OCI-LY1 (cell line): ENCODE data around the gene UBTD2.

Experiments used
- EZH2 ChIP-seq: fragments of 200-600 bp; sonication (generic), shearing (Covaris generic); IDR thresholded peaks from 2 replicates; pipeline ENCODE4 v1.8.0; 2017; ENCODE audit warnings: borderline replicate concordance, mixed run types, mild to moderate bottlenecking, antibody characterized with exemption, low read length, moderate library complexity, mixed read lengths
- TF ChIP-seq, protein P1 (sequence below): fragments of 200-600 bp; sonication (generic), shearing (Covaris generic); IDR thresholded peaks from 2 replicates; pipeline ENCODE4 v1.5.1; 2017; ENCODE audit warnings: mild to moderate bottlenecking, antibody characterized with exemption, low read length, moderate library complexity, mixed read lengths

DNA sequence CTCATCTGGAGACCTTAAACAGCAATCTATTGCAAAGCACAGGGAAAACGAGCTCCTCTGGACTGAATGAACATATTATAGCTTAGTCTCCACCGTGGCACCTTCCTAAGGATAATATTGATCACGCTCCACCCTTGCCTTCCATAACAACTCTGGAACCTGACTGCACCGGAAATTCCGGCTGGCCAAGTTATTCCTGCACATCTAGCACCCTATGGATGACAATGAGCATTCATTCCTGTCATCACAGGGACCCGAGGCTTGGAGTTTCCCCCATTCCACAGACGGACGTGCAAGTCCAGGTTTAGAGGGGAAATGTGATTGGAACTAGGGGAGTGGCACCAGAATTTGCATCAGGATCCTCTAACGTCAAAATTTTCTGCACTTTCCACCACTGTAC, 123.1 kb downstream of the UBTD2 start:
- TF ChIP-seq, protein P1, sequence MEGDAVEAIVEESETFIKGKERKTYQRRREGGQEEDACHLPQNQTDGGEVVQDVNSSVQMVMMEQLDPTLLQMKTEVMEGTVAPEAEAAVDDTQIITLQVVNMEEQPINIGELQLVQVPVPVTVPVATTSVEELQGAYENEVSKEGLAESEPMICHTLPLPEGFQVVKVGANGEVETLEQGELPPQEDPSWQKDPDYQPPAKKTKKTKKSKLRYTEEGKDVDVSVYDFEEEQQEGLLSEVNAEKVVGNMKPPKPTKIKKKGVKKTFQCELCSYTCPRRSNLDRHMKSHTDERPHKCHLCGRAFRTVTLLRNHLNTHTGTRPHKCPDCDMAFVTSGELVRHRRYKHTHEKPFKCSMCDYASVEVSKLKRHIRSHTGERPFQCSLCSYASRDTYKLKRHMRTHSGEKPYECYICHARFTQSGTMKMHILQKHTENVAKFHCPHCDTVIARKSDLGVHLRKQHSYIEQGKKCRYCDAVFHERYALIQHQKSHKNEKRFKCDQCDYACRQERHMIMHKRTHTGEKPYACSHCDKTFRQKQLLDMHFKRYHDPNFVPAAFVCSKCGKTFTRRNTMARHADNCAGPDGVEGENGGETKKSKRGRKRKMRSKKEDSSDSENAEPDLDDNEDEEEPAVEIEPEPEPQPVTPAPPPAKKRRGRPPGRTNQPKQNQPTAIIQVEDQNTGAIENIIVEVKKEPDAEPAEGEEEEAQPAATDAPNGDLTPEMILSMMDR = no peak
- no peak for TF ChIP-seq EZH2
